HG03460 (cell line): Measurements from ENCODE around the gene FABP3.

Experiments
- ATAC-seq: cut with Tn5 transposase; IDR thresholded peaks from one replicate; pipeline ENCODE4 v1.9.1; 2021; ENCODE audit not compliant: unreplicated experiment

Gene FABP3

GRCh38 chr1:31324992-31325391, 47.9 kb downstream of the FABP3 start:
- ATAC-seq: no peak

GRCh38 chr1:31324093-31324492, 48.8 kb downstream of the FABP3 start:
- ATAC-seq: no peak

GRCh38 chr1:31318146-31318545, 54.7 kb downstream of the FABP3 start:
- ATAC-seq: no peak

GRCh38 chr1:31315902-31316301, 57.0 kb downstream of the FABP3 start:
- no peak for ATAC-seq
